Stimulated activated CD4-positive, alpha-beta T cell treated with anti-CD3 and anti-CD28 coated beads, Interleukin-1b, Interleukin-23, amount 100 ng/mL, for 1 hour (primary cell): ENCODE data around the gene SGMS1.
"Not testable (repeated sequence)": the region's sequence is repeated elsewhere in the genome, so short reads cannot be mapped to it uniquely, and the experiment has no call there.

Experiments
- DNase-seq, 2 donors: peaks; one replicate each; pipeline ENCODE4 v3.0.0-alpha.2; 2020; ENCODE audit warnings: low read depth in 2 of 2

SGMS1 gene

GRCh38 chr10:50538555-50539398, 85.0 kb downstream of the SGMS1 start:
- no peak for DNase-seq

- DNase-seq = no peak
These were observed 87.0 kb downstream of the SGMS1 start for GRCh38 chr10:50536617-50537240.

GRCh38 chr10:50534748-50535376, 88.9 kb downstream of the SGMS1 start:
- not testable (repeated sequence) for DNase-seq

GRCh38 chr10:50533296-50533695, 90.5 kb downstream of the SGMS1 start:
- DNase-seq = no peak

GRCh38 chr10:50531388-50532077, 92.2 kb downstream of the SGMS1 start:
- no peak for DNase-seq

- no peak for DNase-seq
These were observed 94.1 kb downstream of the SGMS1 start for GRCh38 chr10:50529660-50530059.

- DNase-seq = no peak
These were observed 95.5 kb downstream of the SGMS1 start for GRCh38 chr10:50528206-50528605.

- DNase-seq = no peak
These were observed 96.2 kb downstream of the SGMS1 start for GRCh38 chr10:50527442-50528043.

GRCh38 chr10:50526185-50526584, 97.6 kb downstream of the SGMS1 start:
- DNase-seq = no peak

GRCh38 chr10:50523357-50523756, 100.4 kb downstream of the SGMS1 start:
- DNase-seq = no peak

GRCh38 chr10:50522908-50523307, 100.8 kb downstream of the SGMS1 start:
- no peak for DNase-seq

- DNase-seq = no peak
These were observed 103.6 kb downstream of the SGMS1 start for GRCh38 chr10:50520115-50520514.

- no peak for DNase-seq
These were observed 106.1 kb downstream of the SGMS1 start for GRCh38 chr10:50517626-50518025.

- no peak for DNase-seq
These were observed 107.6 kb downstream of the SGMS1 start for GRCh38 chr10:50516171-50516570.

GRCh38 chr10:50515420-50515819, 108.3 kb downstream of the SGMS1 start:
- DNase-seq = no peak

- no peak for DNase-seq
These were observed 108.8 kb downstream of the SGMS1 start for GRCh38 chr10:50514995-50515394.

- no peak for DNase-seq
These were observed 109.8 kb downstream of the SGMS1 start for GRCh38 chr10:50513956-50514355.

- no peak for DNase-seq
These were observed 110.9 kb downstream of the SGMS1 start for GRCh38 chr10:50512743-50513416.

- no peak for DNase-seq
These were observed 111.6 kb downstream of the SGMS1 start for GRCh38 chr10:50512214-50512595.

GRCh38 chr10:50511492-50512213, 112.1 kb downstream of the SGMS1 start:
- DNase-seq = no peak
